Progenitor cell of endocrine pancreas (in vitro differentiated cells): ENCODE measurements around the gene NOS1AP. TPM values are rescaled to one million over a fixed set of nuclear protein-coding genes. Genes with fewer than 3 reads are reported as not detected.

Experiments
- DNase-seq: peaks from one replicate; pipeline ENCODE4 v3.0.0; 2021; ENCODE audit warnings: low spot score; ENCODE audit not compliant: unreplicated experiment
- H3K27ac Mint-ChIP-seq: 2 replicates; pipeline ENCODE4 v1.8.0; 2021; ENCODE audit warnings: mild to moderate bottlenecking, moderate library complexity, mixed read lengths
- H3K27me3 Mint-ChIP-seq: 2 replicates; pipeline ENCODE4 v1.8.0; 2021; ENCODE audit warnings: mixed read lengths
- H3K36me3 Mint-ChIP-seq: 2 replicates; pipeline ENCODE4 v1.8.0; 2022; ENCODE audit warnings: mixed read lengths; ENCODE audit not compliant: insufficient read depth
- H3K4me1 Mint-ChIP-seq: 2 replicates; pipeline ENCODE4 v1.8.0; 2021; ENCODE audit warnings: low read depth, mixed read lengths
- H3K4me3 Mint-ChIP-seq: 2 replicates; pipeline ENCODE4 v1.8.0; 2021; ENCODE audit warnings: low read depth, mild to moderate bottlenecking, moderate library complexity, mixed read lengths
- H3K9me3 Mint-ChIP-seq: 2 replicates; pipeline ENCODE4 v1.8.0; 2021; ENCODE audit warnings: low read depth, mixed read lengths
- CTCF ChIP-seq: fragments of 200-600 bp; sonication (generic); IDR thresholded peaks from one replicate; pipeline ENCODE4 v1.5.0; 2021; ENCODE audit warnings: antibody characterized with exemption, mild to moderate bottlenecking; ENCODE audit not compliant: unreplicated experiment
- total RNA-seq: library from RNA; stranded (reverse); gene quantifications from 2 replicates; pipeline ENCODE4 v1.2.1, GENCODE V29; 2021

NOS1AP gene
- total RNA-seq, 1 donor from 2014 or later: 5.6 TPM

GRCh38 chr1:162327788-162328165 lies 258.3 kb downstream of the NOS1AP start:
- no peak overlapping the region for H3K4me3 Mint-ChIP-seq
- H3K27me3 Mint-ChIP-seq: no peaks in the 10 kb centered on the region
- no peaks in the 10 kb centered on the region for H3K9me3 Mint-ChIP-seq
- DNase-seq: no peak
- no peaks in the 10 kb centered on the region for H3K4me1 Mint-ChIP-seq
- H3K36me3 Mint-ChIP-seq: no peaks in the 10 kb centered on the region
- no peak overlapping the region for H3K27ac Mint-ChIP-seq
- no peak for TF ChIP-seq CTCF

- H3K9me3 Mint-ChIP-seq: no peaks in the 10 kb centered on the region
- H3K27ac Mint-ChIP-seq: no peak overlapping the region
- H3K4me3 Mint-ChIP-seq: no peak overlapping the region
- no peaks in the 10 kb centered on the region for H3K36me3 Mint-ChIP-seq
- no peak for TF ChIP-seq CTCF
- H3K4me1 Mint-ChIP-seq: no peaks in the 10 kb centered on the region
- DNase-seq: no peak
- no peaks in the 10 kb centered on the region for H3K27me3 Mint-ChIP-seq
These were observed 259.0 kb downstream of the NOS1AP start for GRCh38 chr1:162328512-162328911.

- H3K4me1 Mint-ChIP-seq: no peaks in the 10 kb centered on the region
- H3K36me3 Mint-ChIP-seq: no peaks in the 10 kb centered on the region
- no peak for DNase-seq
- TF ChIP-seq CTCF: no peak
- no peaks in the 10 kb centered on the region for H3K27me3 Mint-ChIP-seq
- H3K9me3 Mint-ChIP-seq: no peaks in the 10 kb centered on the region
- H3K4me3 Mint-ChIP-seq: no peak overlapping the region
- H3K27ac Mint-ChIP-seq: no peak overlapping the region
These were observed 260.3 kb downstream of the NOS1AP start for GRCh38 chr1:162329826-162330225.

- Mint-ChIP-seq H3K27me3 (no peaks in the 10 kb centered on the region), H3K27ac (no peak overlapping the region), H3K9me3 (no peaks in the 10 kb centered on the region), H3K36me3 (no peaks in the 10 kb centered on the region), H3K4me3 (no peak overlapping the region), H3K4me1 (no peaks in the 10 kb centered on the region)
- no peak for TF ChIP-seq CTCF
- no peak for DNase-seq
These were observed 264.5 kb downstream of the NOS1AP start for GRCh38 chr1:162333991-162334390.

- Mint-ChIP-seq H3K4me3 (no peak overlapping the region), H3K27me3 (no peaks in the 10 kb centered on the region), H3K36me3 (no peaks in the 10 kb centered on the region), H3K27ac (no peak overlapping the region), H3K9me3 (no peaks in the 10 kb centered on the region), H3K4me1 (no peaks in the 10 kb centered on the region)
- no peak for TF ChIP-seq CTCF
- DNase-seq: no peak
These were observed 265.6 kb downstream of the NOS1AP start for GRCh38 chr1:162335126-162335525.
